Esophagus squamous epithelium (tissue), 5 donors: ENCODE results near the gene TNN. TPM values are rescaled to one million over a fixed set of nuclear protein-coding genes. Genes with fewer than 3 reads are reported as not detected.

ENCODE experiments used
- DNase-seq: peaks from one replicate; lab custom pipeline; 2025; lab: John Stamatoyannopoulos, UW
- H3K27ac ChIP-seq, 4 donors: fragments of 200-600 bp; sonication (generic); one replicate each; pipeline ENCODE4 v1.5.1; 2016 to 2019; ENCODE audit warnings: mild to moderate bottlenecking in 1 of 4
- H3K27me3 ChIP-seq, 4 donors: fragments of 200-600 bp; sonication (generic); 1 replicate in 3 of 4; 2 replicates in 1 of 4; pipeline versions ENCODE4 v1.5.1 to v1.6.0; 2017 to 2021; ENCODE audit warnings: antibody characterized with exemption in 1 of 4
- H3K36me3 ChIP-seq, 3 donors: fragments of 200-600 bp; sonication (generic); one replicate each; pipeline ENCODE4 v1.5.1; 2016 to 2019
- H3K4me1 ChIP-seq, 3 donors: fragments of 200-600 bp; sonication (generic); one replicate each; pipeline ENCODE4 v1.5.1; 2017 to 2019
- H3K4me3 ChIP-seq, 4 donors: fragments of 200-600 bp; sonication (generic); 1 replicate in 3 of 4; 2 replicates in 1 of 4; pipeline ENCODE4 v1.5.1; 2016 to 2019; ENCODE audit warnings: mild to moderate bottlenecking in 2 of 4, moderate library complexity in 1 of 4
- H3K9me3 ChIP-seq, 3 donors: fragments of 200-600 bp; sonication (generic); one replicate each; pipeline ENCODE4 v1.5.1; 2016 to 2019
- CTCF ChIP-seq, 6 experiments: fragments of 450-650 bp in 4 of 6; fragments of 200-600 bp in 2 of 6; sonication (generic) in 2 of 6; IDR thresholded peaks; one replicate each; pipeline ENCODE4 v1.5.1; 2016 to 2019; ENCODE audit warnings: antibody characterized with exemption in 6 of 6, mild to moderate bottlenecking in 4 of 6, moderate library complexity in 4 of 6
- POLR2A ChIP-seq, 4 donors: fragments of 450-650 bp; IDR thresholded peaks; one replicate each; pipeline ENCODE4 v1.6.1; 2017; ENCODE audit warnings: antibody characterized with exemption in 4 of 4, mild to moderate bottlenecking in 4 of 4, moderate library complexity in 3 of 4
- WGBS, 2 donors: methylation state at CpG; one replicate each; pipeline ENCODE4 v1.1.5; 2018; 5-methylcytosine and 5-hydroxymethylcytosine counted together
- intact Hi-C: fragments of 100-400 bp; cut with DNase I; formaldehyde crosslinking; loops from one replicate; pipeline ENCODE4 v1.15.0; 2022
- total RNA-seq, 4 donors: library from RNA; depleted of rRNA; stranded (reverse); fragments of >200 nt; gene quantifications; one replicate each; pipeline ENCODE4 v1.1.0, GENCODE V29; 2016
- donor health status: DM: yes; HTN: yes; CAD: no.

The TNN gene
- total RNA-seq, 4 donors from 2014 or later, result under 0.01 to 0.09 TPM; not detected in 2

DNA sequence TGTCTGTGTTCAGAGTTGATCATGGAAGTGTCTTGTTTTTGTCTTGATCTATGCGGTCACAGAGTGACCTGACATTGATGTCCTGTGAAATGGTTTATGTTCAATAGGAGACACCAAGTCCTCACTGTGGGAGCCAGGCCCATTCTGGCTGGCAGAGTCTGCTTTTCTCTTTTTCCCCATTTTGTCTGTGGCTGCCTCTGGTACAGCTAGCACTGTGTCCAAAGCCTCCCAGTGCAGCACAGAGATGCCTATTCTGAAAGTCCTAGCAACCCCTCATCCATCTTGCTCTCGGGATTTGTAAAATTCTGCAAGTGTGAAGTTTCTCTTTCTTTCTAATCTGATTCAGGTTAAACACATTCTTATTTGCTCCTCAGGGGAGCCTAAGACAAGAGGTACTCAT, 14.3 kb downstream of the TNN start:
- Histone ChIP-seq H3K36me3 (no peaks in the 10 kb centered on the region), H3K4me1 (no peaks in the 10 kb centered on the region), H3K27ac (no peak overlapping the region), H3K9me3 (no peaks in the 10 kb centered on the region), H3K4me3 (no peak overlapping the region), H3K27me3 (no peaks in the 10 kb centered on the region)
- no peak for DNase-seq
- intact Hi-C loops, result no loop called here
- TF ChIP-seq CTCF (IDR thresholded peaks at IDR 0.05) (no peak), POLR2A (IDR thresholded peaks at IDR 0.05) (no peak)
- 89 to 96% methylated on average over 2 of the region's 2 CpGs for WGBS, 2 donors

DNA sequence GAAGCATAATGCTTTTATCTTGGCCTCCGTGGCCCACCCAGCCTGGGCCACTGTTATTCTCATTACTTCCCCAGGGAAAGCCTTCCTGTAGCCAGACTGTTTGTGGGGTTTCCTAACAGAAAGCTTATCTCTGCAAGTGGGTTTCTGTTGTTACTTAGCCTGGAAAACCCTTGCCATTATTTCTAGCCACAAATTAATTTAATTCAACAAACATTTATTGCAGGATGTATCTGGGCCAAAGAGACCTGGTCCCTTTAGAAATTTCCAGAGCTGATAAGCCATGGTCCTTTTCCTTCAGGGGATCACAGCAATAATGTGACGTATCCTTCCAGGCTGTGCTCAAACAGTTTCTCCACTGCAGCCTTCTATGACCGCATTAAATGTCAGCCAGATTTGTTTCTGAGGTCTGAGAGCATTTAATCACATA, 20.9 kb downstream of the TNN start:
- no peaks in the 10 kb centered on the region for H3K9me3 ChIP-seq
- H3K36me3 ChIP-seq, result no peaks in the 10 kb centered on the region
- TF ChIP-seq CTCF (IDR thresholded peaks at IDR 0.05) (no peak), POLR2A (IDR thresholded peaks at IDR 0.05) (no peak)
- WGBS, 2 donors, result 78 to 84% methylated on average over 3 of the region's 3 CpGs
- H3K27ac ChIP-seq, result no peak overlapping the region
- no peak for DNase-seq
- no peaks in the 10 kb centered on the region for H3K4me1 ChIP-seq
- intact Hi-C loops, result no loop called here
- H3K27me3 ChIP-seq, result no peaks in the 10 kb centered on the region
- H3K4me3 ChIP-seq, result no peak overlapping the region

- TF ChIP-seq POLR2A (IDR thresholded peaks at IDR 0.05), result no peak
- no peak for TF ChIP-seq CTCF (IDR thresholded peaks at IDR 0.05)
- no peak for DNase-seq
- WGBS, 2 donors, result 55 to 64% methylated on average over 7 of the region's 7 CpGs
- intact Hi-C loops, result no loop called here
- no peak overlapping the region for H3K4me3 ChIP-seq
- H3K27ac ChIP-seq, result no peak overlapping the region
- H3K27me3 ChIP-seq, result no peaks in the 10 kb centered on the region
- no peaks in the 10 kb centered on the region for H3K9me3 ChIP-seq
- no peaks in the 10 kb centered on the region for H3K36me3 ChIP-seq
- no peaks in the 10 kb centered on the region for H3K4me1 ChIP-seq
Measured at GRCh38 chr1:175089136-175089718, 21.6 kb downstream of the TNN start.

- 90 to 94% methylated on average over 2 of the region's 2 CpGs for WGBS, 2 donors
- intact Hi-C loops, result no loop called here
- no peak for DNase-seq
Measured at GRCh38 chr1:175090780-175091179, 23.1 kb downstream of the TNN start.

DNA sequence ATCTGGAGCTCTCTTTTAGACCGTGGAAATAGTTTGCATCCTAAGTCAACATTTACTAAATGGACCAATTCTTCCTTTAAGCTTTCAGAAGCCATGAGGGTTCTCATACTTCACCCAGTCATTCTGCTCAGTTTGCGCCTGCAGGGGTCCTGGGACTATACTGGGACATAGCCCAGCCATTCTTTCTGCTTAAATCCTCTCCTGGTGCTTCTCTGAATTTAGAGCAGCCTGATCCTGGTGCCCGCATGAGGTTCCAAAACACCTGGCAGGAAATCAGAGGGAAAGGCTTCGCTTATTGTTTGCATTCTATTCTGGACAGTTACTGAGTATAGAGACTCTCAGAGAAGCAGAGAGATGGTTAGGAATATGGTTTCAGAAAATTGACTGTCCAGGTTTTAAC, 27.0 kb downstream of the TNN start:
- 55 to 61% methylated on average over 4 of the region's 4 CpGs for WGBS, 2 donors
- Histone ChIP-seq H3K27me3 (no peaks in the 10 kb centered on the region), H3K4me3 (no peak overlapping the region), H3K36me3 (no peaks in the 10 kb centered on the region), H3K9me3 (no peaks in the 10 kb centered on the region), H3K4me1 (no peaks in the 10 kb centered on the region), H3K27ac (no peak overlapping the region)
- intact Hi-C loops, result no loop called here
- DNase-seq, result no peak
- TF ChIP-seq POLR2A (IDR thresholded peaks at IDR 0.05) (no peak), CTCF (IDR thresholded peaks at IDR 0.05) (no peak)

More at GRCh38 chr1:175090780-175091179, 23.1 kb downstream of the TNN start:
- no peaks in the 10 kb centered on the region for H3K27me3 ChIP-seq
- TF ChIP-seq POLR2A (IDR thresholded peaks at IDR 0.05) (no peak), CTCF (IDR thresholded peaks at IDR 0.05) (no peak)
- H3K4me1 ChIP-seq, result no peaks in the 10 kb centered on the region
- H3K36me3 ChIP-seq, result no peaks in the 10 kb centered on the region
- no peaks in the 10 kb centered on the region for H3K9me3 ChIP-seq
- no peak overlapping the region for H3K4me3 ChIP-seq
- no peak overlapping the region for H3K27ac ChIP-seq
